Measurements from ENCODE around the gene ZIC5.

ZIC5 gene

GRCh38 chr13:99973163-99973807 is 1.7 kb upstream of the ZIC5 start:
- Histone ChIP-seq H3K79me2 (ENCODE audit: insufficient read depth, low read length) (no peaks in the 10 kb centered on the region), H2AFZ (ENCODE audit: low read depth, low read length, severe bottlenecking) (no peak overlapping the region), H3K27me3 (ENCODE audit: low read length) (no peaks in the 10 kb centered on the region), H3K9me2 (replicated peaks; ENCODE audit: insufficient read depth, low read length) (no peaks in the 10 kb centered on the region), H4K20me1 (ENCODE audit: low read depth, low read length) (no peaks in the 10 kb centered on the region), H3F3A (ENCODE audit: insufficient read depth) (no peaks in the 10 kb centered on the region), H3K4me2 (ENCODE audit: low read depth, low read length, poor library complexity, severe bottlenecking) (no peak overlapping the region), H3K4me3 (ENCODE audit: insufficient read depth, low read length, poor library complexity, severe bottlenecking) (no peak overlapping the region), H3K27ac (ENCODE audit: low read depth, low read length) (no peak overlapping the region), H3K36me3 (ENCODE audit: low read length) (no peaks in the 10 kb centered on the region), H3K9me3 (ENCODE audit: insufficient read depth, low read length) (no peaks in the 10 kb centered on the region), H3K9ac (ENCODE audit: low read length) (no peak overlapping the region)
- TF ChIP-seq CTCF (IDR thresholded peaks at IDR 0.05; ENCODE audit: insufficient read depth, low read length, poor library complexity, severe bottlenecking) (no peak), EZH2phosphoT487 (conservative IDR thresholded peaks at IDR 0.05; ENCODE audit: low read length) (no peak)

GRCh38 chr13:99972190-99972731 is 694 bp upstream of the ZIC5 start:
- Histone ChIP-seq H3K27ac (ENCODE audit: low read depth, low read length) (no peak overlapping the region), H3F3A (ENCODE audit: insufficient read depth) (no peaks in the 10 kb centered on the region), H3K9ac (ENCODE audit: low read length) (no peak overlapping the region), H3K27me3 (ENCODE audit: low read length) (no peaks in the 10 kb centered on the region), H4K20me1 (ENCODE audit: low read depth, low read length) (no peaks in the 10 kb centered on the region), H2AFZ (ENCODE audit: low read depth, low read length, severe bottlenecking) (no peak overlapping the region), H3K9me3 (ENCODE audit: insufficient read depth, low read length) (no peaks in the 10 kb centered on the region), H3K4me3 (ENCODE audit: insufficient read depth, low read length, poor library complexity, severe bottlenecking) (no peak overlapping the region), H3K79me2 (ENCODE audit: insufficient read depth, low read length) (no peaks in the 10 kb centered on the region), H3K36me3 (ENCODE audit: low read length) (no peaks in the 10 kb centered on the region), H3K9me2 (replicated peaks; ENCODE audit: insufficient read depth, low read length) (no peaks in the 10 kb centered on the region), H3K4me2 (ENCODE audit: low read depth, low read length, poor library complexity, severe bottlenecking) (no peak overlapping the region)
- TF ChIP-seq CTCF (IDR thresholded peaks at IDR 0.05; ENCODE audit: insufficient read depth, low read length, poor library complexity, severe bottlenecking) (no peak), EZH2phosphoT487 (conservative IDR thresholded peaks at IDR 0.05; ENCODE audit: low read length) (no peak)

- no peak for TF ChIP-seq EZH2phosphoT487 (conservative IDR thresholded peaks at IDR 0.05; ENCODE audit: low read length)
- no peak for TF ChIP-seq CTCF (IDR thresholded peaks at IDR 0.05; ENCODE audit: insufficient read depth, low read length, poor library complexity, severe bottlenecking)
- Histone ChIP-seq H3K79me2 (ENCODE audit: insufficient read depth, low read length) (no peaks in the 10 kb centered on the region), H3K4me3 (ENCODE audit: insufficient read depth, low read length, poor library complexity, severe bottlenecking) (no peak overlapping the region), H4K20me1 (ENCODE audit: low read depth, low read length) (no peaks in the 10 kb centered on the region), H3K4me2 (ENCODE audit: low read depth, low read length, poor library complexity, severe bottlenecking) (no peak overlapping the region), H2AFZ (ENCODE audit: low read depth, low read length, severe bottlenecking) (no peak overlapping the region), H3K27ac (ENCODE audit: low read depth, low read length) (no peak overlapping the region), H3K27me3 (ENCODE audit: low read length) (no peaks in the 10 kb centered on the region), H3K9me3 (ENCODE audit: insufficient read depth, low read length) (no peaks in the 10 kb centered on the region), H3K36me3 (ENCODE audit: low read length) (no peaks in the 10 kb centered on the region), H3K9me2 (replicated peaks; ENCODE audit: insufficient read depth, low read length) (no peaks in the 10 kb centered on the region), H3F3A (ENCODE audit: insufficient read depth) (no peaks in the 10 kb centered on the region), H3K9ac (ENCODE audit: low read length) (no peak overlapping the region)
Measured at GRCh38 chr13:99970651-99971575, 654 bp downstream of the ZIC5 start.
